Mammary microvascular endothelial cell (primary cell): Measurements from ENCODE around the gene CDY1. TPM values are rescaled to one million over a fixed set of nuclear protein-coding genes. Genes with fewer than 3 reads are reported as not detected.

Experiments used
- total RNA-seq: library from RNA; depleted of rRNA; stranded (reverse); fragments of >200 nt; gene quantifications from 2 replicates; pipeline ENCODE4 v1.2.3, GENCODE V29; 2015

The CDY1 gene, protein sequence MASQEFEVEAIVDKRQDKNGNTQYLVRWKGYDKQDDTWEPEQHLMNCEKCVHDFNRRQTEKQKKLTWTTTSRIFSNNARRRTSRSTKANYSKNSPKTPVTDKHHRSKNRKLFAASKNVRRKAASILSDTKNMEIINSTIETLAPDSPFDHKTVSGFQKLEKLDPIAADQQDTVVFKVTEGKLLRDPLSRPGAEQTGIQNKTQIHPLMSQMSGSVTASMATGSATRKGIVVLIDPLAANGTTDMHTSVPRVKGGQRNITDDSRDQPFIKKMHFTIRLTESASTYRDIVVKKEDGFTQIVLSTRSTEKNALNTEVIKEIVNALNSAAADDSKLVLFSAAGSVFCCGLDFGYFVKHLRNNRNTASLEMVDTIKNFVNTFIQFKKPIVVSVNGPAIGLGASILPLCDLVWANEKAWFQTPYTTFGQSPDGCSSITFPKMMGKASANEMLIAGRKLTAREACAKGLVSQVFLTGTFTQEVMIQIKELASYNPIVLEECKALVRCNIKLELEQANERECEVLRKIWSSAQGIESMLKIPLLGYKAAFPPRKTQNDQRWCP
- not detected in 2 replicates for total RNA-seq

GRCh38 chrY:25621817-25622216 is at the start of gene CDY1:
CDY1 (plus strand) TSS chrY:25622117; CDS start chrY:25622443, 326 bp downstream.

